ENCODE measurements around the gene P2RY2. TPM values are rescaled to one million over a fixed set of nuclear protein-coding genes. Genes with fewer than 3 reads are reported as not detected.

Gene P2RY2
- polyA plus RNA-seq, 1 of the 3 experiments (the other 2 are of a cell fraction): 0.12 TPM

GRCh38 chr11:73210916-73211667, 7.0 kb upstream of the P2RY2 start:
- Histone ChIP-seq H2AFZ (ENCODE audit: low read depth) (no peak overlapping the region), H3K4me1 (ENCODE audit: control insufficient read depth in 1 of 2, insufficient read depth in 2 of 2, low read depth in 1 of 2, low read length in 1 of 2) (no peaks in the 10 kb centered on the region), H3K79me2 (ENCODE audit: insufficient read depth) (no peaks in the 10 kb centered on the region), H3K9me3 (no peaks in the 10 kb centered on the region), H3K4me2 (no peak overlapping the region), H3K9ac (no peak overlapping the region), H3K27ac (ENCODE audit: low read depth in 2 of 2, low read length in 1 of 2) (no peak overlapping the region), H3K9me2 (no peaks in the 10 kb centered on the region), H3F3A (replicated peaks; ENCODE audit: insufficient read depth) (no peaks in the 10 kb centered on the region), H3K27me3 (ENCODE audit: insufficient read depth) (no peaks in the 10 kb centered on the region), H4K20me1 (ENCODE audit: insufficient read depth) (no peaks in the 10 kb centered on the region), H3K36me3 (replicated peaks in 1 of 2; ENCODE audit: control insufficient read depth in 1 of 2, insufficient read depth in 2 of 2, low read length in 1 of 2) (no peaks in the 10 kb centered on the region), H3K4me3 (ENCODE audit: low read depth in 2 of 2, low read length in 1 of 2) (no peak overlapping the region)
- DNase-seq: no peak
- no peak for TF ChIP-seq EZH2phosphoT487 (IDR thresholded peaks at IDR 0.05; ENCODE audit: borderline replicate concordance, low read depth)
- no peak for TF ChIP-seq ELF1 (IDR thresholded peaks at IDR 0.05)
- TF ChIP-seq TEAD4 (IDR thresholded peaks at IDR 0.05; ENCODE audit: borderline replicate concordance, insufficient read depth): no peak
- TF ChIP-seq TCF12 (IDR thresholded peaks at IDR 0.05): no peak
- no peak for TF ChIP-seq RCOR1 (IDR thresholded peaks at IDR 0.05; ENCODE audit: low read length)
- TF ChIP-seq FOSL2 (IDR thresholded peaks at IDR 0.05; ENCODE audit: borderline replicate concordance, low read depth): no peak
- no peak for TF ChIP-seq GATA2 (CRISPR knock-in tag; IDR thresholded peaks at IDR 0.05)
- TF ChIP-seq FOXJ3 (CRISPR knock-in tag; IDR thresholded peaks at IDR 0.05): no peak
- no peak for TF ChIP-seq SMC3 (IDR thresholded peaks at IDR 0.05; ENCODE audit: low read depth, low read length)
- TF ChIP-seq, protein P1, sequence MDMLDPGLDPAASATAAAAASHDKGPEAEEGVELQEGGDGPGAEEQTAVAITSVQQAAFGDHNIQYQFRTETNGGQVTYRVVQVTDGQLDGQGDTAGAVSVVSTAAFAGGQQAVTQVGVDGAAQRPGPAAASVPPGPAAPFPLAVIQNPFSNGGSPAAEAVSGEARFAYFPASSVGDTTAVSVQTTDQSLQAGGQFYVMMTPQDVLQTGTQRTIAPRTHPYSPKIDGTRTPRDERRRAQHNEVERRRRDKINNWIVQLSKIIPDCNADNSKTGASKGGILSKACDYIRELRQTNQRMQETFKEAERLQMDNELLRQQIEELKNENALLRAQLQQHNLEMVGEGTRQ (IDR thresholded peaks at IDR 0.05; ENCODE audit: borderline replicate concordance, low read depth, low read length): no peak
- no peak for TF ChIP-seq NFIC (IDR thresholded peaks at IDR 0.05; ENCODE audit: borderline replicate concordance)
- no peak for TF ChIP-seq IRF3 (IDR thresholded peaks at IDR 0.05; ENCODE audit: low read depth, low read length)
- TF ChIP-seq JUND (IDR thresholded peaks at IDR 0.05): no peak
- 64% methylated on average over 4 of the region's 4 CpGs for WGBS (ENCODE audit: low lambda C conversion rate)
- ChIA-PET POLR2A (no interaction called here), CTCF (interaction anchor here (1.1 kb wide), 1 partner anchor 30 kb away, joined by 3 read pairs; no protein-coding TSS in a partner anchor)

DNA sequence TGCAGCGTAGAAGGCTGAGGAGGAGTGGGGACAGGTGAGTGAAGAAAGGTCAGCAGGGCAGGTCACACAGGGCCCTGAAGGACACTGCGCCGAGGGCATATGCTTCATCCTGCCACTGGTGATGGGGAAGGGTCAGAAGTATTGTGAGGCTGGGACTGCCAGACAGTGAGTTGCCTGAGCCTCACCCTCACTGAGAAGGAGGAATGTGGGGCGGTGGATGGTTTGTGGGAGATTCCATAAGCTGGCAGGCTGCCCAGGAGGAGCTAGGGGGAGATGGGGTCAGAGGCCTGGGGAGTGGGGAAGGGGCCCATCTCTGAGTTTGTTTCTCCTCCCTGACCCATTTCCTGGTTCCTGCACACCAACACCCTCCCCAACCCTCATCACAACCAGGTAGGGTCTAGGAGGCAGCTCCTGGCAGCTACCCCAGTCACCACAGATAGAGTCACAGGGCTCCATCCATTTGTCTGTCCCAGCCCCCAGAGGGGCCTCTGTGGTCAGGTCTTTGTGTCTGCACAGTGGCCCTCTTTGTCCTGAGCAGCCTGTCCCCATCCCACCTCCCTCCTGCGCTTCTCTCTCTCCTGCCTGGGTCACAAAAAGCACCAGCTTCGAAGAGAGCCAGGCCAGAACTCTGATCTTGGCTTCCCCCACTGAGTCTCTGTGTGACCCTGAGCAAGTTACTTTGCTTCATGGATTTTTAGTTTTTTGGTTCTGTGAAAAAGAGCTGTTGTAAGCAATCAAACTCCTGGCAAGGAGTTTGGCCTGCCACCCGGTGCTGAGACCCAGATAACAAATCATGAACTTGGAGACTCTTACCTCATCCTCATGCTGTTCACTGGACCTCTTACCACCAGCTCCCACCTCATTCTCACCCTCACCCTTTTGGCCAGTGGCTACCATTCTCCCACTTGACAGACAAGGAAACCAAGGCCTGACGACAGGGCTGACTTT, 4.6 kb upstream of the P2RY2 start:
- Histone ChIP-seq H3K79me2 (ENCODE audit: insufficient read depth) (no peaks in the 10 kb centered on the region), H3K9ac (no peak overlapping the region), H3K9me2 (no peaks in the 10 kb centered on the region), H3K4me2 (no peak overlapping the region), H3F3A (replicated peaks; ENCODE audit: insufficient read depth) (no peaks in the 10 kb centered on the region), H3K4me1 (ENCODE audit: control insufficient read depth in 1 of 2, insufficient read depth in 2 of 2, low read depth in 1 of 2, low read length in 1 of 2) (peaks cover 0 to 2% of the 10 kb centered on the region in 2 experiments; a peak in 1 of 4 replicates), H3K27ac (ENCODE audit: low read depth in 2 of 2, low read length in 1 of 2) (no peak overlapping the region), H3K27me3 (ENCODE audit: insufficient read depth) (peaks cover 1% of the 10 kb centered on the region; the same call in 1 of the 2 replicates), H2AFZ (ENCODE audit: low read depth) (no peak overlapping the region), H3K9me3 (no peaks in the 10 kb centered on the region), H3K4me3 (ENCODE audit: low read depth in 2 of 2, low read length in 1 of 2) (no peak overlapping the region), H3K36me3 (replicated peaks in 1 of 2; ENCODE audit: control insufficient read depth in 1 of 2, insufficient read depth in 2 of 2, low read length in 1 of 2) (no peaks in the 10 kb centered on the region), H4K20me1 (ENCODE audit: insufficient read depth) (no peaks in the 10 kb centered on the region)
- WGBS (ENCODE audit: low lambda C conversion rate): 88% methylated on average over 8 of the region's 8 CpGs
- ChIA-PET POLR2A (interaction anchor here (0.6 kb wide), 1 partner anchor 76 kb away, joined by 3 read pairs; no protein-coding TSS in a partner anchor), CTCF (interaction anchor here (0.7 to 2.6 kb wide), 9 partner anchors 13 to 382 kb away, joined by 3 to 14 read pairs (median 3); no protein-coding TSS in a partner anchor)
- no peak for DNase-seq
- TF ChIP-seq MAX (IDR thresholded peaks at IDR 0.05; ENCODE audit: low read depth): no peak
- TF ChIP-seq RXRA (IDR thresholded peaks at IDR 0.05; ENCODE audit: borderline replicate concordance, low read depth): no peak
- no peak for TF ChIP-seq CHD2 (IDR thresholded peaks at IDR 0.05; ENCODE audit: low read length, partially characterized antibody)
- no peak for TF ChIP-seq FOSL2 (IDR thresholded peaks at IDR 0.05; ENCODE audit: borderline replicate concordance, low read depth)
- TF ChIP-seq YY1 (IDR thresholded peaks at IDR 0.05; ENCODE audit: low read depth): no peak
- TF ChIP-seq FOXJ3 (CRISPR knock-in tag; IDR thresholded peaks at IDR 0.05): no peak
- no peak for TF ChIP-seq NRF1 (IDR thresholded peaks at IDR 0.05; ENCODE audit: low read depth, low read length)
- no peak for TF ChIP-seq USF1 (IDR thresholded peaks at IDR 0.05; ENCODE audit: borderline replicate concordance, low read depth)
- TF ChIP-seq NFIC (IDR thresholded peaks at IDR 0.05; ENCODE audit: borderline replicate concordance): no peak
- TF ChIP-seq GATA2 (CRISPR knock-in tag; IDR thresholded peaks at IDR 0.05): no peak
- no peak for TF ChIP-seq TEAD4 (IDR thresholded peaks at IDR 0.05; ENCODE audit: borderline replicate concordance, insufficient read depth)
- no peak for TF ChIP-seq POLR2AphosphoS5 (IDR thresholded peaks at IDR 0.05; ENCODE audit: low read depth, low read length)
- no peak for TF ChIP-seq EP300 (IDR thresholded peaks at IDR 0.05; ENCODE audit: borderline replicate concordance in 1 of 2, low read depth in 1 of 2, low read length in 1 of 2)
- no peak for TF ChIP-seq ELF1 (IDR thresholded peaks at IDR 0.05)
